GM12874 (cell line): ENCODE data around the gene SPATC1L.

ENCODE experiments used
- TF ChIP-seq, protein P1 (sequence below): IDR thresholded peaks from 2 replicates; pipeline ENCODE4 v1.5.1; 2011; ENCODE audit warnings: low read depth, mild to moderate bottlenecking, control low read depth, low read length, moderate library complexity; ENCODE audit not compliant: insufficient read depth

Gene SPATC1L

DNA sequence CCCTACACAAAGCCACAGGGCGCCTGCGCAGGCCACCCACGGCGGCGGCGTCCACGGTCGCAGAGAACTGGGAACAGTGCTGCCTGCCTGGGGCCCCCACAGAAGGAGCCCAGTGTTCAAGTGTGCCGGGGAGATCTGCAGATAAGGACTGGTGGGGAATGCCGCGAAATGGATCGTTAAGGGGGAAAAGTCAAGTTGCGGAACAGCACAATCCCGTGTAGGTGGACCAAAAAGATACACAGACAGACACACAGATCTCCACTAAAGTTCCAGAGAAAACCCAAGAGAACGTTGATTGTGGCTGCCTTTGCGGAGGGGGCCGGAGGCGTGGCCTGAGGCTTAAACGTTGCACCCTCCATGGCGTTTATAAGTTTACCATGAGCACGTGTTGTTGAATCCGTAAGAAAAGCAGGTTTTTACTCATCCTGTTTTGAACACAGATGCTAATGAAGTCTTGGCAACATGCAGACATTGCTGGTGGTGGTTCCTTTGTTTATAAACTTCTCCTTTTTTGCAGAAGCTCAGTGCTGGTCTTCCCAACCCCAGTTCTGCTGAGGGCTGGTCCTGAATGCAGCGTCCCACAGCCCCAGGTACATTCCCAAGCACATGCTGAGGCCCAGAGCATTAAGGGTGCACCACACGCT, 4.1 kb downstream of the SPATC1L start:
- TF ChIP-seq, protein P1, sequence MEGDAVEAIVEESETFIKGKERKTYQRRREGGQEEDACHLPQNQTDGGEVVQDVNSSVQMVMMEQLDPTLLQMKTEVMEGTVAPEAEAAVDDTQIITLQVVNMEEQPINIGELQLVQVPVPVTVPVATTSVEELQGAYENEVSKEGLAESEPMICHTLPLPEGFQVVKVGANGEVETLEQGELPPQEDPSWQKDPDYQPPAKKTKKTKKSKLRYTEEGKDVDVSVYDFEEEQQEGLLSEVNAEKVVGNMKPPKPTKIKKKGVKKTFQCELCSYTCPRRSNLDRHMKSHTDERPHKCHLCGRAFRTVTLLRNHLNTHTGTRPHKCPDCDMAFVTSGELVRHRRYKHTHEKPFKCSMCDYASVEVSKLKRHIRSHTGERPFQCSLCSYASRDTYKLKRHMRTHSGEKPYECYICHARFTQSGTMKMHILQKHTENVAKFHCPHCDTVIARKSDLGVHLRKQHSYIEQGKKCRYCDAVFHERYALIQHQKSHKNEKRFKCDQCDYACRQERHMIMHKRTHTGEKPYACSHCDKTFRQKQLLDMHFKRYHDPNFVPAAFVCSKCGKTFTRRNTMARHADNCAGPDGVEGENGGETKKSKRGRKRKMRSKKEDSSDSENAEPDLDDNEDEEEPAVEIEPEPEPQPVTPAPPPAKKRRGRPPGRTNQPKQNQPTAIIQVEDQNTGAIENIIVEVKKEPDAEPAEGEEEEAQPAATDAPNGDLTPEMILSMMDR = no peak

DNA sequence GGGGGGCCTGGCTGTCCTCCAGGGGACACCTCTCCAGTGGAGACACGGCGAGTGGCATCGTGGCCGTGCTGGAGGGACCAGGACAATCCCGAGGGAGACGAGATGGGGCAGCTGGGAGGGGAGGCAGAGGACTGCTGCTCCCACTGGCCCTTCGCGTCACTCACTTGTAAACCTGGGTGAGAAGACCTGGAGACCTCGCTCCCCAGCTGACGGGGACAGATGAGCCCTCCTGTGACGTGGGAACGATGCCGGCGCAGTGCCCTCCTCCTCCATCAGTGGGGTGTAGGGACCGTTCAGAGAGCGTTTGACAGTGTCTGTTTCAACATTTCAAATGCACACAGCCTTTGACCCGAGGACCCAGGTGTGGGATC, 4.6 kb downstream of the SPATC1L start:
- TF ChIP-seq, protein P1 = no peak

DNA sequence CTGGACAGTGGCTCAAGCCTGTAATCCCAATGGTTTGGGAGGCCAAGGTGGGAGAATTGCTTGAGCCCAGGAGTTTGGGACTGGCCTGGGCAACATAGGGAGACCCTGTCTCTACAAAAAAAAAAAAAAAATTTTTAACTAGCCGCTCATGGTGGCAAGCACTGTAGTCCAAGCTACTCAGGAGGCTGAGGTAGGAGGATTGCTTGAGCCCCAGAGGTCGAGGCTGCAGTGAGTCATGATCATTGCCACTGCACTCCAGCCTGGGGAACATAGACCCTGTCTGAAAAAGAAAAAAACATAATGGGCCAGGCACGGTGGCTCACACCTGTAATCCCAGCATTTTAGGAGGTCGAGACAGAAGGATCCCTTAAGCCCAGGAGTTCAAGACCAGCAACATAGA, 5.3 kb downstream of the SPATC1L start:
- TF ChIP-seq, protein P1 = no peak

DNA sequence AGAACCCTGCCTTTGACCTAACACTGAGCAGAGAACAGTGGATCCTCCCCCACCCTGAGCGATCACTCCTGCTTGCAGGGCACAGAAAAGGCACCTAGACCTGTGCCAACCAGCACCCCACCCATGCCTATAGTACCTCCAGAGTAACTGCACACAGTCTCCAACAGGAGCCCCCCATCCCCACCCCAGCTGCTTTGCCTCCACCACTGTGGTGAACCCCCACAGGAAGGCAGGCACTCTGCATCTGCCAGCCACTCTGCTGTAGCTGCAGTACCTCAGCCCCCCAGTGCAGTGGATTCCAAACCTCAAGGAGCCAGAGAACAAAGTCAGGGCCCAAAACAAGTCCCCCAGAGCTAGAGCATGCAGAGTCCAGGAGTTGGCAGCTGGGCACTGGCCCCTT, 10.7 kb downstream of the SPATC1L start:
- TF ChIP-seq, protein P1 = no peak

DNA sequence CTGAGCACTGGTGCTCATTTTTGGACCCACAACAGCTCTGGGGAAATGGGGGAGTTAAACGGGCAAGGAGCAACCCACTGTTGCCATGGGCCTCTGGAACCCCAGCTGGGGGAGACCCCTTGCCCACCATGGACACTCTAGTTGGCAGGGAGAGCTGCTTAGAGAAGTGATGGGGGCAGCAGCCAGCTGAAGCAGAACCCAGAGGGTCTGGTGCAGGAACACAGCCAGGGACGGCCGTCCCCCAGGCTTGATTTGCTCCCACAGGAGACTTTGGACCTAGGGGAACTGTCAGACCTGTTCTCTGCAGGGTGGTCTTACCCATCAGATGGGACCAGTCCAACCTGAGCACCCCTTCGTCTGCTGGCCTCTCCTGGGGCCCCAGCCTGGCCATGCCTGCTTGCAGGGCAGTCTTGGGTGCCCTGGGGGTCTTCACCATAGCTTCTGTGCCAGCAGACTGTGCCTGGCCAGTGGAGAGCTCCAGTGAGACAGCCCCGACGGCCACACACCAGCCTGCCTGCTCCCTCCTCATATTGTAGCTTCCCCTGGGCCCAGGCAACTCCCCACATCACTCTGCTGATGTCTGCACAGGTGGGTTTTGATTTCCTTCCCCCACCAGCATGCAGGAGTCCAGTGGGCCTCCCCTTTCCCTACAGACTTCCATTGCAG, 11.3 kb downstream of the SPATC1L start:
- TF ChIP-seq, protein P1 = no peak

DNA sequence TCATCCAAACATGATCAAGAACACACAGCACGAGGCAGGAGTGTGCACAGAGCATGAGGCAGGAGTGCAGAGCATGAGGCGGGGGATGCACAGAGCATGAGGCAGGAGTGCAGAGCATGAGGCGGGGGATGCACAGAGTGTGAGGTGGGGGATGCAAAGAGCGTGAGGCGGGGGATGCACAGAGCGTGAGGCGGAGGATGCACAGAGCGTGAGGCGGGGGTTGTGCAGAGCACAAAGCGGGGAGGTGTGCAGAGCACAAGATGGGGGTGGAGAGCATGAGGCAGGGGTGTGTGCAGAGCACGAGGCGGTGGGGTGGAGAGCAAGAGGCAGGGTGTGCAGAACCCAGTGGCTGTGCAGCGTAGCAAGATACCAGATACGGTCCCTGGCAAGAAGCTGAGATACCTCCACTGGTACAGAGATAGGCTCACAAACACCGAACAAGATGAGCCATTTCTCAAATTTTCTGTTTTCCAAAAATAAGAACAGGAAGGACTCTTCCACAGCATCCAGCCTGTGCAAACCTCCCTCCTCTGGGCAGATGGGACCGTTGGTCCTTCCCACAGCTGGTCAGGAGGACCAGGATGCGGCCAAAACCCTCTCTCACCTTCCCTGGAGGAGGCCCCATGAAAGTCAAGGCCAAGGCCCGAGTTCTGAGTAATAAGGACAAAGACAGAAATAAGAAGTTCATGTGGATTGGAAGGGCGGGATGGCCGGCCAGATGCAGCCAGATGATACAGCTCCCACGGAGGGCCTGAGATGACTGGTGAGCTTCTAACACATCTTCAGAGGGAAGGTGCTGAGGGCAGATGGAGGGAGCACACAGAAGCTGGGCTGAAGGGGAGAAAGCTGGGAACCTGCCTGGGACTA, 12.0 kb downstream of the SPATC1L start:
- TF ChIP-seq, protein P1 = no peak

DNA sequence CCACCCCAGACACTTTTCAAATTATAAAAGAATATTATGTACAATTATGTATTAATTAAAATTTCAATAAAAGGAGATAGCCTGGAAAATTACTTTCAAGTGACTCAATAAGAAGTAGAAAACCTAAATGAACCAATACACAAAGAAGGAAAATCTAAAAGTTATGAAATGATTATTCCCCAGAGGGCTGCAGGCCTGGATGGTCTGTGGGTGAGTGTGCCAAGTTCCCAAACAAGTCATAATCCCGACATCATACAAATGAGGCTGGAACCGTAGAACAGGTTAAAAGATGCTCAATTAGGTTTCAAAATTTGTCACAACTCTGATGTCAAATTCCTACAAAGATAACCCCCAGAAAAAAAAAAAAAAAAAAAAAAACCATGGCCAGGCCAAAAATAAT, 12.7 kb downstream of the SPATC1L start:
- TF ChIP-seq, protein P1 = no peak
